IPS-18a (cell line): ENCODE data around the gene ZNF652.
"Not testable (repeated sequence)": the region's sequence is repeated elsewhere in the genome, so short reads cannot be mapped to it uniquely, and the experiment has no call there.

Experiments used
- H3K27ac ChIP-seq: one replicate; pipeline ENCODE4 v1.5.1; 2013; ENCODE audit warnings: low read length
- H3K27me3 ChIP-seq: one replicate; pipeline ENCODE4 v1.6.1; 2013; ENCODE audit warnings: mild to moderate bottlenecking, low read length; ENCODE audit not compliant: control insufficient read depth, insufficient read depth
- H3K36me3 ChIP-seq: one replicate; pipeline ENCODE4 v1.6.1; 2013; ENCODE audit warnings: low read depth, low read length; ENCODE audit not compliant: control insufficient read depth
- H3K4me1 ChIP-seq: one replicate; pipeline ENCODE4 v1.6.1; 2013; ENCODE audit warnings: low read depth, low read length; ENCODE audit not compliant: control insufficient read depth
- H3K4me3 ChIP-seq: one replicate; pipeline ENCODE4 v1.5.1; 2013; ENCODE audit warnings: low read length
- H3K9ac ChIP-seq: one replicate; pipeline ENCODE4 v1.6.1; 2013; ENCODE audit warnings: mild to moderate bottlenecking, low read length, moderate library complexity
- H3K9me3 ChIP-seq: one replicate; pipeline ENCODE4 v1.6.1; 2013; ENCODE audit warnings: low read depth, low read length; ENCODE audit not compliant: control insufficient read depth

ZNF652 gene

DNA sequence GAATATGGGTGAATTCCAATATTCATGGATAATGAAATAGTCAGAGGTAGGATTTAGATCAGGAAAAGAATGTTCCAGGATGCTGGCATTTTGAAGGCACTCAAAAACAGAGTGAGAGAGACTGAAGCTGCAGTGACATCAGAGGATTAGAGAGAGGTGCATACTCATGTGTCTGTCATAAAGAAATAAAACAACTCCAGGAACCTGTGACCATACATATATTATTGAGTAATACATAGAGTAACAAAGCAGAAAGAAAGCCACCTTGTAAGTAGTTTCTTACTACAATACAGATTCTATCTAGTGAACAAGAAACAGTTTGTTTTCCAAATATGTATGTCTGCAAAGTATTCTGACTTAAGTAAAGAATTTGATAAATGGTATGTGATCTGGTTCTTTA lies 69.1 kb downstream of the ZNF652 start:
- H3K4me3 ChIP-seq = no peak overlapping the region
- no peaks in the 10 kb centered on the region for H3K27me3 ChIP-seq
- H3K36me3 ChIP-seq = peaks cover 12% of the 10 kb centered on the region
- no peaks in the 10 kb centered on the region for H3K9me3 ChIP-seq
- no peaks in the 10 kb centered on the region for H3K4me1 ChIP-seq
- H3K27ac ChIP-seq = no peak overlapping the region
- no peak overlapping the region for H3K9ac ChIP-seq

DNA sequence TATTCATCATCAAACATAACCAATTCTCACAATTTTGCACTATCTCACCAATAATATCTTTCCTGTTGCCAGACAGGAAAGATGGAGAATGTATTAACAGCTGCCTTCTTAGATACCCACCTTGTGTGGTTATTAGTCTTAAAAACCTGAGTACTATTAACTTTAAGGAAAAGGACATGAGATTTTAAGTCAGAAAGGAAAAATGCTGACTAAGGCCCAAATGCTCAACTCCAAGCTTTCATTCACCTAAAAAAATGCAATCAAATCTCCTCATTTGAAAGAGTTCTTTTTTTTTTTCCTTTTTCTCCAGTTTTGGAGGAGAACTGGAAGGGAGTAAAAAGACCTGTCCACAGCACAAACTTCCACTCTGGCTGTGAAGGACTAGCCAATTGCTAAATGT lies 70.1 kb downstream of the ZNF652 start:
- Histone ChIP-seq H3K27ac (no peak overlapping the region), H3K36me3 (peaks cover 9% of the 10 kb centered on the region)

DNA sequence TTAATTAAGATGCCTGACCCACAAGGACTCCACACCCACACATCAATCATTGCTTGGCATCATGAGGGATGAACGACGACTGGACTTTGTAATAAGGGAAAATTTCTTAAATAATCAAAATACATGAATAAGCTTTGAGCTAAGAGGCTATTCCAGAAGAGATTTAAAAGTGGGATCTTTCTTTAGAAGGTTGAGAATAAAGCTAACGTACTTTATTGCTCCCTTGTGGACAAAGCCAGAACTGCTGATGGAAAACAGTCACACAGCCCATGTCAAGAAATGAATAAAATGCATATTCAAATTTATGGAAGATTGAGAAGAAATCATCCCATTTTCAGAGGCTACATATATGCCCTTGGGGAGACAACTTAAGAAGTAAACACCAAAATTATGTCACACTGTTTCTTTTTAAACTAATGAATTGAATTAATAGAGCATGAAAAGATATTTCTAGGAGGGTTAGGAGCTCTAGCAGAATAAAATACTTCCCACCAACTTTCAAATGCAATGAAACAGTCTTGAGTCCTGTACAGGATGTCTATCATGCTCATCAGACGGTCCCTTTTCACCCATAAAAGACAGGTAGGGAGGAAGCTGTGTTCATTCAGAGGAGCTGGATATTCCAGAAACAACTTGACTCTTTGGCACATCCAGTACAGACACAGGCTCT lies 71.2 kb downstream of the ZNF652 start:
- Histone ChIP-seq H3K4me1 (no peaks in the 10 kb centered on the region), H3K9ac (no peak overlapping the region), H3K27ac (no peak overlapping the region), H3K9me3 (no peaks in the 10 kb centered on the region), H3K4me3 (no peak overlapping the region), H3K27me3 (no peaks in the 10 kb centered on the region), H3K36me3 (peaks cover 6% of the 10 kb centered on the region)

More for the DNA sequence above, 70.1 kb downstream of the ZNF652 start:
- Histone ChIP-seq H3K4me1 (no peaks in the 10 kb centered on the region), H3K9me3 (no peaks in the 10 kb centered on the region), H3K4me3 (no peak overlapping the region), H3K27me3 (no peaks in the 10 kb centered on the region), H3K9ac (no peak overlapping the region)

DNA sequence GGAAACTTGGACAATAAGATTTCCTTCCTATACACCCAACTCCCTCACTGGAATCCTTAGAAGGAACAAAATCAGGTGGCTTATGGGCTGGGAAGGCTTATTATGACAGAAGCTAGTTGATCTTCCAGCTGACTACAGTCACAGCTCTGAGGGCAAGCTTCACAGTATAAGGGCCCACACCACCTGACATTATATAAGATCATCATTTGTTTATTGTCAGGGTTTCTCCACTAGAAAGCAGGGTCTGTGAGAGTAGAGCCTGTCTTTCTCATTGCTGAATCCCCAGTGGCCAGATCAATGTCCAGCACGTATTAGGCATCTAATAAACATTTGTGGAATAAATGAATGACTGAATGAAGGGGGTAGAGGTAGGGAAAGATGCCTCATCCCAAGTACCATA lies 73.7 kb downstream of the ZNF652 start:
- Histone ChIP-seq H3K27ac (no peak overlapping the region), H3K36me3 (peaks cover 6% of the 10 kb centered on the region), H3K4me1 (no peaks in the 10 kb centered on the region), H3K9me3 (no peaks in the 10 kb centered on the region), H3K27me3 (no peaks in the 10 kb centered on the region), H3K9ac (no peak overlapping the region), H3K4me3 (no peak overlapping the region)

DNA sequence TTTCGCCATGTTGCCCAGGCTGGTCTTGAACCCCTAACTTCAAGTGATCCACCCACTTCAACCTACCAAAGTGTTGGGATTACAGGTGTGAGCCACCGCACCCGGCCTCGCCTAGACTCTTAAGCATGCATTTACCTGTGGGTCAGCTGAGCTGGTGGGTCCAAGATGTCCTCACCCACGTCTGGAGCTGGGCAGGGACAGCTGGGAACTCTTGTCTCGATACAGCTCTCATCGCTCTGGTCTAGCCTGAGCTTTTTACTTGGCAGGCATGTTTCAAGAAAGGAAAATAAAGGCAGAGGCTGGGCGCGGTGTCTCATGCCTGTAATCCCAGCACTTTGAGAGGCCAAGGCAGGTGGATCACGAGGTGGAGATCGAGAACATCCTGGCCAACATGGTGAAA lies 74.6 kb downstream of the ZNF652 start:
- H3K4me1 ChIP-seq = no peaks in the 10 kb centered on the region
- H3K9me3 ChIP-seq = no peaks in the 10 kb centered on the region
- H3K9ac ChIP-seq = no peak overlapping the region
- H3K36me3 ChIP-seq = no peaks in the 10 kb centered on the region
- H3K4me3 ChIP-seq = no peak overlapping the region
- H3K27me3 ChIP-seq = no peaks in the 10 kb centered on the region
- H3K27ac ChIP-seq = no peak overlapping the region

DNA sequence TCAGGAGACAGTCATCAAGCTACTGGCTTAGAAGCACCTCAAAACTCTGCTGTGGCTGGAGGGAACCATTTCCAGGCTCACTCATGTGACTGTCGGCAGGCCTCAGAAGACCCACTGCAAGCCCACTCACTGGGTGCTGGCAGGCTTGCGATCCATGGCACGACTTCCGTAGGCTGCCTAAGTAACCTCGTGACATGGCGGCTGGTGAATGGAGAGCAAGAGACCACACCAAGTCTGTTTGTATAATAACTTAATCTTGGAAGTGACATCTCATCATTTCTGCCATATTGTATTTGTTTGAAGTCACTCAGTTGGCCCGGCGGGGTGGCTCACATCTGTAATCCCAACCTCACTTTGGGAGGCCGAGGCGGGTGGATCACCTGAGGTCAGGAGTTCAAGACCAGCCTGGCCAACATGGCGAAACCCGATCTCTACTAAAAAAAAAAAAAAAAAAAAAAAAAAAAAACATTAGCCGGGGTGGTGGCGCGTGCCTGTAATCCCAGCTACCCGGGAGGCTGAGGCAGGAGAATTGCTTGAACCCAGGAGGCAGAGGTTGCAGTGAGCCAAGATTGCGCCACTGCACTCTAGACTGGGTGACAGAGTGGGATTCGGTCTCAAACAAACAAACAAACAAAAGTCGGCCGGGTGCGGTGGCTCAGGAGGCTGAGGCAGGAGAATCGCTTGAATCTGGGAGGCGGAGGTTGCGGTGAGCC lies 75.6 kb downstream of the ZNF652 start:
- not testable (repeated sequence) for H3K4me3 ChIP-seq, H3K9me3 ChIP-seq, H3K27me3 ChIP-seq

DNA sequence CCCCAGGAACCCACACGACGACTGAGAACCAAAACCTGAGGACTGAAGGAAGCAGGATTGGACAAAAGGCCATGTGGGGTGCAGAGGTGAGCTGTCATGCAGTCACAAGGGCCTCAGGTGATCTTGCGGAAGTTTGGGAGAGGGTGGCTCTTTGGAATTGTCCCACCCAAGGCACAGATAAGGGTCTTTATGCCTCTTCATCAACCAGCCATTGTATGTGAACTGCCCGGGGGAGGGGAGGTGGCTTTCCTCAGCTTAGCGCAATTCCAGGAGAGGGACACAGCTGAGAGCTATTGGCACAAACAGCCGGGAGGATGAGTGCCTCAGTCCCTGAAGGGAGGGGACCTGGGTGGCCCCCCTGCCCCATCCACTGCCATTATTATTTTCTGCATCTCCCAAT lies 76.3 kb downstream of the ZNF652 start:
- Histone ChIP-seq H3K9me3 (no peaks in the 10 kb centered on the region), H3K27me3 (no peaks in the 10 kb centered on the region), H3K9ac (no peak overlapping the region), H3K4me1 (no peaks in the 10 kb centered on the region), H3K36me3 (no peaks in the 10 kb centered on the region), H3K27ac (no peak overlapping the region), H3K4me3 (no peak overlapping the region)

More for the DNA sequence above, 75.6 kb downstream of the ZNF652 start:
- not testable (repeated sequence) for H3K9ac ChIP-seq, H3K36me3 ChIP-seq, H3K27ac ChIP-seq, H3K4me1 ChIP-seq

DNA sequence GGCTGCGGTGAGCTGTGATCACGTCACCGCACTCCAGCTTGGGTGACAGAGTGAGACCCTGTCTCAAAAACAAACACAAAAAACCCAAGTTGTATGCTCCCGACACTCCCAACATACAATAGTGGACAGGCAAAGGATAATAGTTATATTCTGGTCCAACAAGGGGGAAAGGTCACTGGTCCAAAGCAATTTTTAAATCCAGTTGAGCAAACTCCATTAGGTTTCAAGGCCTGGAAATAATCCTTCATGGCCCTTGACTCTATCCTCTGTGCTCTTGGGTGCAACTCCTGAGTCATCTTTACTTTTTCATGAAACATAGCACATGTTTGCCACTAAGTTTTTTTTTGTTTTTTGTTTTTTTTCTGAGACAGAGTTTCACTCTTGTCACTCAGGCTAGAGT lies 81.1 kb downstream of the ZNF652 start:
- Histone ChIP-seq H3K36me3 (no peaks in the 10 kb centered on the region), H3K9ac (no peak overlapping the region), H3K27me3 (no peaks in the 10 kb centered on the region), H3K27ac (no peak overlapping the region), H3K9me3 (no peaks in the 10 kb centered on the region), H3K4me1 (peaks cover 3% of the 10 kb centered on the region), H3K4me3 (no peak overlapping the region)

DNA sequence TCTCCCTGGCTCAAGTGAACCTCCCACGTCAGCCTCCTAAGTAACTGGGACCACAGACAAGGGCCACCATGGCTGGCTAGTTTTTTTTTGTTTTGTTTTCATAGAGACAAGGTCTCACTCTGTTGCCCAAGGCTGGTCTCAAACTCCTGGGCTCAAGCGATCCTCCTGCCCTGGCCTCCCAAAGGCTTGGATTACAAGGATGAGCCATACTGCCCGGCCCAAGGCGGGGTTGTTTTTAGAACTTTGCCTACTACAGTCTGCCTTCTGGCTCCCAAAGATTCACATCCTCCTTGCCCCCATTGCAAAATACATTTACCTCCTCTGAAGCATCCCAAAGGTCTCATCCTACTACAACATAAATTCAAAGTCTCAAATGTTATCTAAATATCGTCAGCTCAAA lies 82.0 kb downstream of the ZNF652 start:
- H3K27ac ChIP-seq = no peak overlapping the region
- no peak overlapping the region for H3K9ac ChIP-seq
- no peak overlapping the region for H3K4me3 ChIP-seq
- no peaks in the 10 kb centered on the region for H3K9me3 ChIP-seq
- no peaks in the 10 kb centered on the region for H3K36me3 ChIP-seq
- H3K27me3 ChIP-seq = no peaks in the 10 kb centered on the region
- H3K4me1 ChIP-seq = peaks cover 3% of the 10 kb centered on the region

DNA sequence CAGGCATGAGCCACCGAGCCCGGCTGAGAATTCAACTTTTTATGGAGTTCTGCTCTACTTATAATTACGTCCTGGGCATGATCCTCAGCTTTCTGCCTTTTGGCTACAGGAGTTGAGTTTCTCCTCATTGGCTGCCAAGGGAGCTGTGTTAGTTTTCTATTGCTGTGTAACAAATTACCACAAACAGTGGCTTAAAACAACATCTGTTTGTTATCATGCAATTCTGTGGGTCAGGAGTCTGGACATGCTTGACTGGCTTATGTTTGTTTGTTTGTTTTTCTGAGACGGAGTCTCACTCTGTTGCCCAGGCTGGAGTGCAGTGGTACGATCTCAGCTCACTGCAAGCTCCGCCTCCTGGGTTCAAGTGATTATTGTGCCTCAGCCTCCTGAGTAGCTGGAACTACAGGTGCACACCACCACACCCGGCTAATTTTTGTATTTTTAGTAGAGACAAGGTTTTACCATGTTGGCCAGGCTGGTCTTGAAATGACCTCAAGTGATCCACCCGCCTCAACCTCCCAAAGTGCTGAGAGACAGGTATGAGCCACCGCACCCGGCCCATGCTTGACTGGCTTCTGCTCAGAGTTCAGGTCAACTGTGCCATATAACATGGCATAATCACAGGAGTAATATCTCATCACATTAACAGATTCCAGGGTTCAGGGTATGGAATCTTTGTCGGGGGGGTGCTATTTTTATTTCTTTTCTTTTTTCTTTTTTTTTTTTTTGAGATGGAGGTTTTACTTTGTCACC lies 82.6 kb downstream of the ZNF652 start:
- H3K27me3 ChIP-seq, H3K4me3 ChIP-seq, H3K9ac ChIP-seq, H3K27ac ChIP-seq, H3K4me1 ChIP-seq, H3K9me3 ChIP-seq, H3K36me3 ChIP-seq: not testable (repeated sequence)

DNA sequence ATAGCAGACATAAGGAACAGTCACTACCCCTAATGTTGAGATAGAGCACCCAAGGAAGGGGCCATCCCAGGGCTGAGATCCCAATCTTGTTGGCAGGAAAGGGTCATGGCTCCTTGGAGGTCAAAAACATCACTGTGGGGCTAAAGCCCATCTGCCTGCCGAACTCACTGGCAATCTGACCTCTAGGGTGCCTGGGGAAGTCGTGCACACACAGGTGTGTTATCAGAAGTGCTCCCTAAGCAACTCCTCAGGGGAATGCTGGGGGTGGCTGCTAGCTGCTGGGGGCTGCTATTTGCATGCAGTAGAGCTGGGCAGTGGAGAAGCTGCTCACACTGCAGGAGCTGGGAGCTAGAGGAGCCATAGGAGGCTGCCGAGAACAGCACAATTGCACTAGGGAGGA lies 84.0 kb downstream of the ZNF652 start:
- Histone ChIP-seq H3K9ac (no peak overlapping the region), H3K9me3 (no peaks in the 10 kb centered on the region)

More for the DNA sequence above, 84.0 kb downstream of the ZNF652 start:
- Histone ChIP-seq H3K4me1 (peaks cover 3% of the 10 kb centered on the region), H3K36me3 (no peaks in the 10 kb centered on the region), H3K27ac (no peak overlapping the region), H3K4me3 (no peak overlapping the region), H3K27me3 (no peaks in the 10 kb centered on the region)
